Neural crest cell (in vitro differentiated cells): ENCODE measurements around the gene NFKBIE. TPM values are rescaled to one million over a fixed set of nuclear protein-coding genes. Genes with fewer than 3 reads are reported as not detected.
A peak's percentile ranks its signal among the peaks of the same experiment; 100 is the strongest.

Experiments used
- DNase-seq: peaks from one replicate; pipeline ENCODE4 v3.0.0; 2021; ENCODE audit warnings: low read depth, mixed read lengths, low spot score
- H3K27ac Mint-ChIP-seq: one replicate; pipeline ENCODE4 v1.8.0; 2021; ENCODE audit warnings: mild to moderate bottlenecking, mixed read lengths; ENCODE audit not compliant: unreplicated experiment
- H3K27me3 Mint-ChIP-seq: 2 replicates; pipeline ENCODE4 v1.8.0; 2021; ENCODE audit warnings: low read depth, mild to moderate bottlenecking, mixed read lengths
- H3K36me3 Mint-ChIP-seq: 2 replicates; pipeline ENCODE4 v1.8.0; 2021; ENCODE audit warnings: low read depth, mild to moderate bottlenecking, mixed read lengths
- H3K4me1 Mint-ChIP-seq: 2 replicates; pipeline ENCODE4 v1.8.0; 2021; ENCODE audit warnings: mixed read lengths
- H3K4me3 Mint-ChIP-seq: one replicate; pipeline ENCODE4 v1.8.0; 2021; ENCODE audit warnings: mild to moderate bottlenecking, mixed read lengths
- H3K9me3 Mint-ChIP-seq: 2 replicates; pipeline ENCODE4 v1.8.0; 2021; ENCODE audit warnings: mixed read lengths
- total RNA-seq: library from RNA; stranded (reverse); gene quantifications from 2 replicates; pipeline ENCODE4 v1.2.1, GENCODE V29; 2021
- TF ChIP-seq, protein P1 (sequence below): fragments of 200-600 bp; sonication (generic); conservative IDR thresholded peaks from 2 replicates; pipeline ENCODE4 v1.5.0; 2021; ENCODE audit warnings: antibody characterized with exemption, mild to moderate bottlenecking

Gene NFKBIE
- total RNA-seq, 1 donor from 2014 or later: 20.2 TPM

DNA sequence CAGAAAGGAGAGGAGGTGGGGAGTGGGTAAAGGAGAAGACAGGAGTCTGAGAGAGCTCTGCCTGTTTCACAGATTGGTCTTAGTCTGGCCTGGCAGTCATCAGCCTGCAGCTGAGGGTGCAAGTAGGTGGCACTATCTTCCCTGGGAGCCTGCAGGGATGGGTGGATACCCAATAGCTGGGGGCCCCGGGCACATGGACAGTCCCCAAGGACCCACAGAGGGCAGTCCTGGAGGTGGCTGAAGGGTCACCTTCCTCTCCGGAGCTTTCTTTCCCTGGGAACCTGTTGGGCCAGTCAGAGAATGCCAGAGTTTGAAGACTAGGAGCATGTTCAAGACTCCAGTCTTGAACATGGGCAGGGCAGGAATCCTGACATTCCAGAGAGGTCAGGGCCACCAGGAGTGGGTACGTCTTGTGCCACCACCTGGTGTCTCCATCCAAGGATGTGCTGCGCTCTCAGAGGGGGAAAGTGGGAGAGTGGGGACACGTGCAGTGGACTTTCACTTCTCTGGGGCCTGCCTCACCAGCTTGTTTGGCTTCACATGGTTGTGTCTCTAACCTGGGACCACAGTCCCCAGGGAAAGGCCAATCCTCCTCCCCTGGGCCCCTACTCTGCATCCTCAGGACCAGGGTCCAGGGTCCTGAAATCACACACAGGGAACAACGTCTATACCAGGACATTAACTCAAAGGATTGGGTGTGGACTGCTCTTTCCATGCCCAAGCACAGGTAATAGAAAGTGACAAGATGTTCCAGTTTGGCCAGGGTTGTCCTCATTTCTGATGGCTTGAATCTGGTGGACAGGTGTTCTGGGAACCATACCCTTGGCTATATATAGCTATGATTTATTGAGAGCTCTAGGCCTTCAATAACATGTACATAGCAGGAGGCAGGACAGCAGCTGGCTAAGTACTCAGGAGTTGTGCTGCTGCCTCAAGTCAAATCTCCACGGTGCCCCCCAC lies 29.8 kb upstream of the NFKBIE start:
- no peak overlapping the region for H3K27ac Mint-ChIP-seq
- peaks cover 84% of the 10 kb centered on the region for H3K27me3 Mint-ChIP-seq
- TF ChIP-seq, protein P1, sequence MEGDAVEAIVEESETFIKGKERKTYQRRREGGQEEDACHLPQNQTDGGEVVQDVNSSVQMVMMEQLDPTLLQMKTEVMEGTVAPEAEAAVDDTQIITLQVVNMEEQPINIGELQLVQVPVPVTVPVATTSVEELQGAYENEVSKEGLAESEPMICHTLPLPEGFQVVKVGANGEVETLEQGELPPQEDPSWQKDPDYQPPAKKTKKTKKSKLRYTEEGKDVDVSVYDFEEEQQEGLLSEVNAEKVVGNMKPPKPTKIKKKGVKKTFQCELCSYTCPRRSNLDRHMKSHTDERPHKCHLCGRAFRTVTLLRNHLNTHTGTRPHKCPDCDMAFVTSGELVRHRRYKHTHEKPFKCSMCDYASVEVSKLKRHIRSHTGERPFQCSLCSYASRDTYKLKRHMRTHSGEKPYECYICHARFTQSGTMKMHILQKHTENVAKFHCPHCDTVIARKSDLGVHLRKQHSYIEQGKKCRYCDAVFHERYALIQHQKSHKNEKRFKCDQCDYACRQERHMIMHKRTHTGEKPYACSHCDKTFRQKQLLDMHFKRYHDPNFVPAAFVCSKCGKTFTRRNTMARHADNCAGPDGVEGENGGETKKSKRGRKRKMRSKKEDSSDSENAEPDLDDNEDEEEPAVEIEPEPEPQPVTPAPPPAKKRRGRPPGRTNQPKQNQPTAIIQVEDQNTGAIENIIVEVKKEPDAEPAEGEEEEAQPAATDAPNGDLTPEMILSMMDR: no peak
- H3K36me3 Mint-ChIP-seq: peaks cover 6% of the 10 kb centered on the region
- H3K4me1 Mint-ChIP-seq: peaks cover 20% of the 10 kb centered on the region
- H3K9me3 Mint-ChIP-seq: no peaks in the 10 kb centered on the region
- no peak for DNase-seq
- peak overlapping the region; percentile 81 for H3K4me3 Mint-ChIP-seq

DNA sequence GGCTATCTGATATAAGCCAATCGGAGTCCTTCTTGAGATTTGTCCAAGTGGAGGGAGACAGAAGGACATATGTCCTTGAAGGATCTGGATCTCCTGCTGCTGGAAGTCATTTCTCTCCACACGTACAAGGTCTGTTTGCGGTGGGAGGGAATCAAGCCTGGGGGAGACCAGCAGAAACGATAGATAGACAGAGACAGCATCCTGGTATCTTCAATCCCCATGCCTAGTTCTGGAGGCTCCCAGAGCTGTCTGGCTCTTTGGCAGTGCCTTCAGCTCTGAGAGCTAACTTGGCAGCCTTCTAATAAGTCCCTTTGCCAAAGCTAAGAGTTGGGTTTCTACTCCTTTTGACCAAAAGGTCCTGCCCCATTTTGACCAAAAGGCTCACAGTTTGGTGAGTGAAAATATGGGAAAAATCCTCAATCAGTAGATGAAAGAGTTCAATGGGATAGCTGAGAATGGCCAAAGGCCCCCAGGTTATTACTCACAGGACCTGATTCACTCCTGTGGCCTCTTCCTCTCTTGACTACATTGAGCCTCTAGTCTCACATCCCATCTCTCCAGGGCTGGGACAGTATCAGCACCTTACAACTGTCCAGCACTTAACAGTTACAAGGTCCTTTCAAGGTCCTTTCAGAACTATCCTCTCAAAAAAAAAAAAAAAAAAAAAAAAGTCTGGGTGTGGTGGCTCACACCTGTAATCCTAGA lies 27.5 kb upstream of the NFKBIE start:
- Mint-ChIP-seq H3K27ac (no peak overlapping the region), H3K36me3 (peaks cover 2% of the 10 kb centered on the region), H3K4me3 (no peak overlapping the region), H3K9me3 (no peaks in the 10 kb centered on the region), H3K4me1 (peaks cover 8% of the 10 kb centered on the region), H3K27me3 (peaks cover 86% of the 10 kb centered on the region)
- no peak for DNase-seq
- TF ChIP-seq, protein P1: no peak

DNA sequence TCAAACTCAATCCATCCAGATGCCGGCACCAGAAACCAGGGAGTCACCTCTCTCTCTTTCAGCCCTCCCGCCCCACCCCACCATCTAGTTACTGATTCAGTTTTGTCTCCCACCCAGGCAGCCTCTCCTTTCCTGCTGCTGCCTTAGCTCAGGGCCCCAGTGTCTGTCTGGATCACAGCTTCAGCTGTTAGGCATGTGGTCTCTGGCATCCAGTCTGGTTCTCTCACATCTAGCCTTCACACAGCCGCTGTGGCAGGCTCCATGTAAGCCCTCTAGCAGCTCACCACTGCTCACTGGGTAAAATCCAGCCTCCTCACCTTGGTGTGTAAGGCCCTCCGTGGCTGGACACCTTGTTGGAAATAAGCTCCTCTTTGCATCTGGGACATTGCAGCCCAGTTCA lies 26.5 kb upstream of the NFKBIE start:
- Mint-ChIP-seq H3K27me3 (peaks cover 90% of the 10 kb centered on the region), H3K27ac (no peak overlapping the region), H3K4me1 (peaks cover 5% of the 10 kb centered on the region), H3K9me3 (no peaks in the 10 kb centered on the region), H3K36me3 (peaks cover 2% of the 10 kb centered on the region), H3K4me3 (no peak overlapping the region)
- TF ChIP-seq, protein P1: no peak
- DNase-seq: no peak

DNA sequence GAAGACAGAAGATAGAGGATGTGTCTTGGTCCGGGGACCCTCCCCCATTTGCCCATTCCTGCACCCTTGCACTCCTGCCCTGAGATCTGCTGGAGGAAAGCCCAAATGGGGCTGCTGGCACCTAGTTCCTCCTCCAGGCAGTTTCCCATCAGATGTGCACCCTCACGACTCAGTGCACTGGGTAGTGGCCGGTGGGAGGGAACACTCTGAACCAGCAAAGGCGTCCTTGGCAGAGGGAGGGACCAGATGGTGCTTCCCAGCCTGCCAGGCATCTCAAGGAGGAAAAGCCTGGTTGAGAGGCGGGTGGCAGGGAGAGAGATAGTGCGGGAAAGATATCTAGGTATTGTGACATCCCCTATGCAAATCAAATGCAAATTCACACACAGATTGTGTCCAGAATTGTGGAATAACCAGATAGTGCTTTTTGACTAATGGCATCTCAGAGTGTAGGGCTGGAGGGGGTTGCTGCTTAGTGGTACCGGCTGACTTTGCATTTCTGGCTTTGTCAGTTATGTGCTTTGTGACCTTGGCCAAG lies 24.4 kb upstream of the NFKBIE start:
- TF ChIP-seq, protein P1: no peak
- H3K9me3 Mint-ChIP-seq: no peaks in the 10 kb centered on the region
- no peaks in the 10 kb centered on the region for H3K4me1 Mint-ChIP-seq
- H3K27ac Mint-ChIP-seq: no peak overlapping the region
- H3K4me3 Mint-ChIP-seq: no peak overlapping the region
- no peak for DNase-seq
- peaks cover 86% of the 10 kb centered on the region for H3K27me3 Mint-ChIP-seq
- no peaks in the 10 kb centered on the region for H3K36me3 Mint-ChIP-seq

DNA sequence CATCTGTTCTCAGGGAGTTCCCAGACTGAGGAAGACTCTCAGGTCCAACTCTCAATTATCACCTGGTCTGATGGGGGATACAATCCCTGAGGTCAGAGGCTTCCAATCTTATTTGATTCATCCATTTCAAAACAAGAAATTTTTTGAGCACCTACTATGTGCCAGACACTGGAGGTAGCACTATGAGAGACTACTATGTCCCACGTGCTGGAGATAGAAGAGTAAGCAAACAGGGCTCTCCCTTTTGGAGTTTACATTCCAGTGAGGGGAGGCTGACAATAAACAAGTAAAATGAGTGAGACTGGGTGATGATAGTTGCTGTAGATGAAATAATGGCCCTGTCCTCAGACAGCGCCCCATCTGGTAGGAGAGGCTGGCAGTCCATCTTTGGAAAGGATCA lies 21.4 kb upstream of the NFKBIE start:
- no peak overlapping the region for H3K4me3 Mint-ChIP-seq
- H3K4me1 Mint-ChIP-seq: no peaks in the 10 kb centered on the region
- no peak overlapping the region for H3K27ac Mint-ChIP-seq
- peaks cover 80% of the 10 kb centered on the region for H3K27me3 Mint-ChIP-seq
- no peaks in the 10 kb centered on the region for H3K9me3 Mint-ChIP-seq
- TF ChIP-seq, protein P1: no peak
- DNase-seq: no peak
- no peaks in the 10 kb centered on the region for H3K36me3 Mint-ChIP-seq
